HG02884 (cell line): ENCODE results near the gene HES6.

Experiments
- ATAC-seq: cut with Tn5 transposase; IDR thresholded peaks from one replicate; pipeline ENCODE4 v1.9.1; 2021; ENCODE audit warnings: mild to moderate bottlenecking, moderate library complexity; ENCODE audit not compliant: unreplicated experiment

Gene HES6

DNA sequence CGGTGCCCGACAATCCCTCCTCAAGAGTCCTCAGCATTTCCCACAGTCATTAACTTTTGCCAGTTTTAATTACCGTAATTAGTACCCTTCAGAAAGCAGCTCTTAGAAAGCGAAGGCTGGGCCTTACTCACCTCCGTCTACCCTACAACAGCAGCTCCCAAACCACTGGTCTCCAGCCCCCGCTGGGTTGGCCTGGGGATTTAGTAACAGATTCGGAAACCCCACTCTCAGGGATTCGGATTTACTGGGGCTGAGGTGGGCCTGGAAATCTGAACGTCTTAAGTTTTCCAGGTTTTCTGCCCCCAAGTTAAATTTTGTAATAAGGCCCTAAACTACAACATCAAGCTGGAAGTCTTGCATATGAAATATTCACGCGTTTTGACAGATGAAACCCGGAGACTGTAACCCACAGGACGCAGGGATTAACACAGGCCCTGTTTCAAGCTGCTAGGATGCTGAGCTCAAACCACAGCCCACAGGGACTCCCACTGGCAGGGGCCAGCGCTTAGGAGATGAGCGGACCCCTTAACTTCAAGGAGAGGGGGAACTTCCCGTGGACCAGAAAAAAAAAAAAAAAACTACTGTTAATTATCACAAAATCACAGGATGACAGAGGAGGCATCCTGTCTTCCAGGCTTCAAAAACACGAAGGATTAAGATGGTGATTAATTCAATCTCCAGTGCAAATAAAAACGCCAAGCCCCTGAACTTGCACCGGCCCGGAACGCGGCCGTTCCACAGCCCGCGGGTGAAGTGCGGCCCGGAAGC lies 37.3 kb downstream of the HES6 start:
- ATAC-seq, result no peak

DNA sequence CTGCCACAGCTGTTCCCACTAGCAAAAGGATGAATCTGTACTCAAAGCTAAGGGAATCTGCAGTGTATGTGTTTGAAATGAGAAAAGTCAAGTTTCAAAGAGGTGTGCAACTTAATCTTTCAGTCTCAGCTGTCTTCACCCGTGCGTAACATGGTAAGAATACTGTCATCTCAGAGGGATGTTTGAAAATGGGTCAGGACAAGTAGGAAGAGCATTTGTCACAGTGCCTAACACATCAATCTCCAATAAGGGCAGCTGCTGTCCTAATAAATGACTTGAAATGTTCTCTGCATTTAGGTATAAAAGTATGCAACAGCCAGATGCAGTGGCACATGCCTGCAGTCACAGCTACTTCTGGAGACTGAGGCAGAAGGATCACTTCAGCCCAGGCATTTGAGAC lies 49.4 kb downstream of the HES6 start:
- no peak for ATAC-seq
